GM23248 (cell line): Measurements from ENCODE around the gene TMEM143. TPM values are rescaled to one million over a fixed set of nuclear protein-coding genes. Genes with fewer than 3 reads are reported as not detected.
A peak's percentile ranks its signal among the peaks of the same experiment; 100 is the strongest.
"Not testable (repeated sequence)": the region's sequence is repeated elsewhere in the genome, so short reads cannot be mapped to it uniquely, and the experiment has no call there.

Experiments
- DNase-seq: peaks from one replicate; pipeline ENCODE4 v3.0.0-alpha.2; 2015
- H2AFZ ChIP-seq: fragments of 200-600 bp; sonication (generic); 2 replicates; pipeline ENCODE4 v1.6.1; 2016; ENCODE audit warnings: antibody characterized with exemption
- H3F3A ChIP-seq: fragments of 200-600 bp; sonication (generic); 2 replicates; pipeline ENCODE4 v1.6.1; 2016; ENCODE audit warnings: mild to moderate bottlenecking, antibody characterized with exemption, mixed run types; ENCODE audit not compliant: insufficient read depth
- H3K27ac ChIP-seq: fragments of 200-600 bp; sonication (generic); 2 replicates; pipeline ENCODE4 v1.5.1; 2016; ENCODE audit warnings: mild to moderate bottlenecking
- H3K27me3 ChIP-seq: fragments of 200-600 bp; sonication (generic); replicated peaks from 2 replicates; pipeline ENCODE4 v1.6.1; 2016; ENCODE audit warnings: mild to moderate bottlenecking; ENCODE audit not compliant: insufficient read depth
- H3K36me3 ChIP-seq: fragments of 200-600 bp; sonication (generic); 2 replicates; pipeline ENCODE4 v1.6.1; 2016; ENCODE audit warnings: low read depth, mild to moderate bottlenecking
- H3K4me1 ChIP-seq: fragments of 200-600 bp; sonication (generic); 2 replicates; pipeline ENCODE4 v1.6.1; 2016; ENCODE audit warnings: mild to moderate bottlenecking; ENCODE audit not compliant: insufficient read depth
- H3K4me2 ChIP-seq: fragments of 200-600 bp; sonication (generic); one replicate; pipeline ENCODE4 v1.6.1; 2016; ENCODE audit warnings: mild to moderate bottlenecking; ENCODE audit not compliant: unreplicated experiment
- H3K4me3 ChIP-seq: fragments of 200-600 bp; sonication (generic); 2 replicates; pipeline ENCODE4 v1.5.1; 2016; ENCODE audit warnings: mild to moderate bottlenecking
- H3K79me2 ChIP-seq: fragments of 200-600 bp; sonication (generic); 2 replicates; pipeline ENCODE4 v1.6.1; 2016; ENCODE audit warnings: mild to moderate bottlenecking; ENCODE audit not compliant: insufficient read depth
- H3K9ac ChIP-seq: fragments of 200-600 bp; sonication (generic); 2 replicates; pipeline ENCODE4 v1.6.1; 2016; ENCODE audit warnings: mild to moderate bottlenecking
- H3K9me2 ChIP-seq: fragments of 200-600 bp; sonication (generic); 2 replicates; pipeline ENCODE4 v1.6.1; 2016; ENCODE audit warnings: mixed run types, mild to moderate bottlenecking, moderate library complexity; ENCODE audit not compliant: insufficient read depth
- H3K9me3 ChIP-seq: fragments of 200-600 bp; sonication (generic); one replicate; pipeline ENCODE4 v1.6.1; 2017; ENCODE audit warnings: low read depth
- H4K20me1 ChIP-seq: fragments of 200-600 bp; sonication (generic); 2 replicates; pipeline ENCODE4 v1.6.0; 2016; ENCODE audit not compliant: insufficient read depth
- EZH2 ChIP-seq: fragments of 200-600 bp; sonication (generic); IDR thresholded peaks from 2 replicates; pipeline ENCODE4 v1.6.1; 2018; ENCODE audit warnings: antibody characterized with exemption, mild to moderate bottlenecking; ENCODE audit not compliant: insufficient read depth, poor library complexity, severe bottlenecking
- EZH2phosphoT487 ChIP-seq: fragments of 200-600 bp; sonication (generic); IDR thresholded peaks from 2 replicates; pipeline ENCODE4 v1.6.1; 2018; ENCODE audit warnings: antibody characterized with exemption, moderate library complexity, mild to moderate bottlenecking, low read depth; ENCODE audit not compliant: insufficient read depth
- WGBS, 2 experiments: methylation state at CpG; one replicate each; pipeline ENCODE4 v1.1.6; 2015 to 2017; ENCODE audit warnings: low lambda C conversion rate in 2 of 2, low coverage in 1 of 2; ENCODE audit errors: missing lambda C conversion rate in 2 of 2; 5-methylcytosine and 5-hydroxymethylcytosine counted together
- in situ Hi-C: fragments of 300-500 bp; cut with MboI; formaldehyde crosslinking; loops from 2 replicates; pipeline ENCODE4 v1.15.0; 2020
- polyA plus RNA-seq: library from polyadenylated mRNA; unstranded; fragments of >200 nt; fragmentation: Nextera tagmentation; extraction: Ambion mirVana; gene quantifications from 2 replicates; pipeline ENCODE4 v1.2.1, GENCODE V29; 2016
- total RNA-seq: library from RNA; depleted of rRNA; stranded (reverse); fragments of >200 nt; shearing (Covaris generic); gene quantifications from 2 replicates; pipeline ENCODE4 v1.2.3, GENCODE V29; 2014

Gene TMEM143
- total and polyA plus RNA-seq, 2 experiments from 2014 or later = 7.6 to 8.6 TPM

GRCh38 chr19:48379058-48379457 lies 15.3 kb upstream of the TMEM143 start:
- Histone ChIP-seq H3K4me2 (no peak overlapping the region), H4K20me1 (no peaks in the 10 kb centered on the region), H3K9me2 (no peaks in the 10 kb centered on the region), H3K27ac (no peak overlapping the region), H3K9ac (no peak overlapping the region), H3K36me3 (peaks cover 19% of the 10 kb centered on the region), H3K27me3 (no peaks in the 10 kb centered on the region), H2AFZ (no peak overlapping the region), H3K9me3 (no peaks in the 10 kb centered on the region), H3F3A (peaks cover 8% of the 10 kb centered on the region; the same call in 1 of the 2 replicates), H3K4me1 (no peaks in the 10 kb centered on the region), H3K4me3 (no peak overlapping the region), H3K79me2 (no peaks in the 10 kb centered on the region)
- in situ Hi-C loops = no loop called here
- WGBS, 2 experiments = 70 to 78% methylated on average over 5 of the region's 5 CpGs
- no peak for TF ChIP-seq EZH2
- no peak for TF ChIP-seq EZH2phosphoT487
- DNase-seq = no peak

DNA sequence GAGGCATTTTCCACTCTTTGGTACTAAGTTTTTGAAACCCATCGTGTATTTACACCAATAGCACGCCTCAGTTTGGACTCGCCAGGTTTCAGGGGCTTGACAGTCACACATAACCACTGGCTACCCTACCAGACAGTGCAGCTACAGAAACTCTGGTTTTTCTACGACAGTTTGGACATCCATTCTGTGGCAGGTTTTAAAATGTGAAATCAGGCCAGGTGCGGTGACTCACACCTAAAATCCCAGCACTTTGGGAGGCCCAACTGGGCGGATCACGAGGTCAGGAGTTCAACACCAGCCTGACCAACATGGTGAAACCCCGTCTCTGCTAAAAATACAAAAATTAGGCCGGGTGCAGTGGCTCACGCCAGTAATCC lies 14.4 kb upstream of the TMEM143 start:
- TF ChIP-seq EZH2phosphoT487 (no peak), EZH2 (no peak)
- no peak overlapping the region for H2AFZ ChIP-seq
- H3K9me2 ChIP-seq = no peaks in the 10 kb centered on the region
- no peaks in the 10 kb centered on the region for H3K79me2 ChIP-seq
- WGBS, 2 experiments = 89 to 93% methylated on average over 10 of the region's 10 CpGs
- H3K4me2 ChIP-seq = no peak overlapping the region
- no peak overlapping the region for H3K9ac ChIP-seq
- peaks cover 8% of the 10 kb centered on the region; the same call in 1 of the 2 replicates for H3F3A ChIP-seq
- H3K4me3 ChIP-seq = no peak overlapping the region
- peaks cover 10% of the 10 kb centered on the region for H3K36me3 ChIP-seq
- no peak overlapping the region for H3K27ac ChIP-seq
- no peaks in the 10 kb centered on the region for H3K9me3 ChIP-seq
- no peak for DNase-seq
- no peaks in the 10 kb centered on the region for H3K4me1 ChIP-seq
- no peaks in the 10 kb centered on the region for H3K27me3 ChIP-seq
- no peaks in the 10 kb centered on the region for H4K20me1 ChIP-seq
- in situ Hi-C loops = no loop called here

- no peak overlapping the region for H3K9ac ChIP-seq
- H3F3A ChIP-seq = no peaks in the 10 kb centered on the region
- no peak overlapping the region for H3K4me2 ChIP-seq
- in situ Hi-C loops = no loop called here
- no peak for DNase-seq
- no peaks in the 10 kb centered on the region for H3K9me2 ChIP-seq
- H4K20me1 ChIP-seq = no peaks in the 10 kb centered on the region
- H3K4me3 ChIP-seq = no peak overlapping the region
- H3K27me3 ChIP-seq = no peaks in the 10 kb centered on the region
- H3K27ac ChIP-seq = no peak overlapping the region
- no peak for TF ChIP-seq EZH2
- TF ChIP-seq EZH2phosphoT487 = no peak
- no peaks in the 10 kb centered on the region for H3K79me2 ChIP-seq
- WGBS, 2 experiments = 81% methylated on average over 10 to 11 of the region's 11 CpGs
- H3K9me3 ChIP-seq = no peaks in the 10 kb centered on the region
- no peaks in the 10 kb centered on the region for H3K36me3 ChIP-seq
- H3K4me1 ChIP-seq = no peaks in the 10 kb centered on the region
- H2AFZ ChIP-seq = no peak overlapping the region
Observed at GRCh38 chr19:48373567-48373966, 9.8 kb upstream of the TMEM143 start.

DNA sequence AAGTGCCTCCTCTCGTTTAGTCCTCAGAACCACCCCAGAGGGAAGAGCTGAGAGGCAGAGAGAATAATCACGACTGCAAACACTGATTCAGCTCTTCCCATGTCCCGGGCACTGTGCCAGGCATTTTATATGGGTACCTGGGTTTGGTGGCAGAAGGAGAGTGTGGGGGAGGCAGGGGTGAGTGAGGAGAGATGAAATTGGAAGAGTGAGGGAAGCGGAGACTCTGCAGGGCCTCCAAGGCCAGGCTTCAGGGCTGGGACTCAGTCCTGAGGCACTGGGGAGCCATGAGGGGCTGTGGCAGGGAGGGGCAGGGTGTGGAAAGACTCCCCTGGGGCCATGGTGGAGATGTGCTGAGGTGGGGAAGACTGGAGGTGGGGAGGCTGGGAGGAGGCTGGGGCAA lies 9.2 kb upstream of the TMEM143 start:
- 35 to 42% methylated on average over 4 of the region's 4 CpGs for WGBS, 2 experiments
- no peak overlapping the region for H2AFZ ChIP-seq
- H3K9ac ChIP-seq = no peak overlapping the region
- H3K27me3 ChIP-seq = no peaks in the 10 kb centered on the region
- H3K9me2 ChIP-seq = no peaks in the 10 kb centered on the region
- no peak overlapping the region for H3K4me2 ChIP-seq
- peak; percentile 31 for DNase-seq
- TF ChIP-seq EZH2phosphoT487 (no peak), EZH2 (no peak)
- in situ Hi-C loops = no loop called here
- no peaks in the 10 kb centered on the region for H3F3A ChIP-seq
- H3K27ac ChIP-seq = no peak overlapping the region
- H4K20me1 ChIP-seq = no peaks in the 10 kb centered on the region
- H3K4me1 ChIP-seq = no peaks in the 10 kb centered on the region
- H3K4me3 ChIP-seq = no peak overlapping the region
- no peaks in the 10 kb centered on the region for H3K79me2 ChIP-seq
- no peaks in the 10 kb centered on the region for H3K36me3 ChIP-seq
- H3K9me3 ChIP-seq = no peaks in the 10 kb centered on the region

- H3K9me3 ChIP-seq, H3K79me2 ChIP-seq, H3K4me3 ChIP-seq, H3K4me1 ChIP-seq, H3K27me3 ChIP-seq, DNase-seq, H3K36me3 ChIP-seq, H3K9ac ChIP-seq, in situ Hi-C loops, H3K9me2 ChIP-seq, H3K27ac ChIP-seq, H3F3A ChIP-seq, H2AFZ ChIP-seq, H3K4me2 ChIP-seq, H4K20me1 ChIP-seq: not testable (repeated sequence)
- WGBS, 2 experiments = 89% methylated on average over 5 of the region's 5 CpGs
Observed at GRCh38 chr19:48371771-48372170, 8.0 kb upstream of the TMEM143 start.
